Activated T-helper 1 cell treated with Interleukin-2 at 50 U/mL for 16 hours (primary cell): ENCODE data around the gene SLC22A4.

ENCODE experiments used
- DNase-seq: peaks from one replicate; pipeline ENCODE4 v3.0.0-alpha.2; 2020; ENCODE audit warnings: low read depth

SLC22A4 gene

DNA sequence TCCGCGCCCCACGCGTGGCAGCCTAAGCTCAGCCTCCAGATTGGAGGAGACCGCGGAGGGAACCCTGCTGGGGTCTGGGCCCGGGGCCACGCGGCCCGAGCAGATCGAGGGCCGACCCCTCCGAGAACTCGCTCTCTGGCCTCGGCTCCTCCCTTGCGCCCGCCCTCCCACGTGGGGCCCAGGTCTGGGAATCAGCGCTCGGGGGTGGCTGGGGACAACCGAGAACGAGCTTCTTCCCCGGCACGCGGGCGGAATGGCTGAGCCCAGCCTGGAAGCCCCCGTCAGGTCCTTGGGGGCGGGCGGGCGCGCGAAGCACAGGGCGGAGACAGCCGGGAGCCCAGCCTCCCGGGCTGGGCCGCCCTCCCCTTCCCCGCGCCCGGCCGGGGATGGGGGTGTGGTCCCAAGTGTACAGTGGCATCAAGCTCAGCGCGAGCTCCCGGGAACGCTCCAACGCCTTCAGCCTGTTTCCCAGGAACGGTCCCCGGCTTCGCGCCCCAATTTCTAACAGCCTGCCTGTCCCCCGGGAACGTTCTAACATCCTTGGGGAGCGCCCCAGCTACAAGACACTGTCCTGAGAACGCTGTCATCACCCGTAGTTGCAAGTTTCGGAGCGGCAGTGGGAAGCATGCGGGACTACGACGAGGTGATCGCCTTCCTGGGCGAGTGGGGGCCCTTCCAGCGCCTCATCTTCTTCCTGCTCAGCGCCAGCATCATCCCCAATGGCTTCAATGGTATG is at the start of gene SLC22A4:
Gene SLC22A4 (plus strand): TSS at position 403 of the 736 bp plus-strand sequence. CDS start 223 bp downstream, at position 626.
- peak; percentile 20 for DNase-seq

DNA sequence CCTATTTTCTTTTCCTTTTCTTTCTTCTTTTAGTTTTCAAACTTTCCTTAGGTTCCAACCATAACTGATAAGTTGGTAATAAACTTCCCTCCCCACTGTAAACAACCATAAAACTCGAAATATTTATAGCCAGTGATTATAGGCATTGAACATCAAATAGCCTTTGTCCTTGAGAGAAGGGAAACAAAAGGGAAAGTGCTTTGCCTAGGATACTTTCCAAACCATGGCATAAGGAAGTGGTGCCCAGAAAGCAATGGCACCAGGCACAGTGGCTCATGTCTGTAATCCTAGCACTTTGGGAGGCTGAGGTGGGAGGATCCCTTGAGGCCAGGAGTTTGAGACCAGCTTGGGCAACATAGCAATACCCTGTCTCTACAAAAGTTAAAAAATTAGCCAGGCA is 48.6 kb upstream of the SLC22A4 start:
- no peak for DNase-seq

GRCh38 chr5:132246806-132247205 is 47.4 kb upstream of the SLC22A4 start:
- no peak for DNase-seq

- no peak for DNase-seq
Measured at GRCh38 chr5:132250547-132250946, 43.6 kb upstream of the SLC22A4 start.

DNA sequence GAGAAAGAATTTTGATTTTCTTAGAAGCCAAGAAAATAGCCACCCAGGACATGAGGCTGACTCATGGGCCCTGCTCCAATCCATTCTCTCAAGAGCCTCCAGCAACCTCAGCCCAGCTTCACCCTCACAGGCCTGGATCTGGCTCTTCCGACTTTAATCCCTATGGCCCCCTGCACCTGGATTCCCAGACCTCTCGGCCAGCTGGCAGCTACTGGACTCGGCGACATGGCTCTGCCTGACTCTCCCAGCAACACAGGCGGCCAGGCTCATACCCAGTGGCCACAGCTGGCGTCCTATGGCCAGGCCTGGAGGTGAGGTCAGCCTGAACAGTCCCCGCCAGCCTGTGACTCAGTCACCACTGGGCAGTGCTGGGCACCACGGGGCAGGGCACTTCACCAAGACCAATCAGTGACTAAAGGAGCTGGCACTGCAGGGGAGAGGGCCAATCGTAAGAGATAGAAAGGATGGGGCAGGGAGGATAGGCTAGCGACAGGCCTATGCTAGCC is 42.9 kb upstream of the SLC22A4 start:
- no peak for DNase-seq

- no peak for DNase-seq
Measured at GRCh38 chr5:132253008-132253441, 41.2 kb upstream of the SLC22A4 start.

DNA sequence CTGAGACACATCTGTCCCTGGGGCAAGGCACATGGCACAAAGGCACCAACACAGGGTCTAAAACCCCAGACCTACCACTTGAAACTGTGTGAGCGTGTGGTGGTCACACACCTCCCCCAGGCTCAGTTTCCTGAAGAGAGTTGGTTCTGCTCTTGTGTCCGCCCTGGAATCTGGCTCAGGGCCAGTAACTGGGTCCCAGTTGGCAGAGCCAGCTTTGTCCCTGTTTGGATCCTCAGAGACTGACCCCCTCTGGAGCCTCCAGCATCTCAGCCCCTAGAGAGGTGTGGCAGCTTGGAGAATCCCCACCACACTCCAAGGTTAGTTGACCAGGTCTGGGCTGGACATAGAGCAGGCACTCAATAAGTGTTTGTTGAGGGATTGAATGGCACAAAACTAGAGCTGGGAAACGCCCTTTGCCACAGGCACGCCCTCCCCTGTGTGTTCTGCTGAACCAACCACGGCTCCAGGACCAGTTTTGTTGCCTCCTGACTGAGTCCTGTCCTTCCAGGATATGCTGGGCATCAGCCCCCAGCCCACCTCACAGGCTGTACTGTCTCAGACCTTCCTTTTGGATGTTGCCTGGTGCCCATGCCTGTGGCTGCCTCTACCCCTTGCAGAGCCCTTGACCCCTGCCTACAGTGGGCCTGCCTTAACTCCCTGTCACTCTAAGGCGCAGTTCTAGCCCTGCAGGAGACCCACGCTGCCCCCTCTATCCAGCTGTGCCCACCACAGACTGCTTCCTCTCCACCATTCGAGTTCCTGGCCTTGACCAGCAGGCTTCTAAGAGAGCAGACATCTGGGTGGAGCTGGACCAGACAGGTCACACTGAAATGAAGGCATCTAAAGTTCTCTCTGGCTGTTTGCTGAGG is 40.5 kb upstream of the SLC22A4 start:
- no peak for DNase-seq

GRCh38 chr5:132254321-132254977 is 39.7 kb upstream of the SLC22A4 start:
- DNase-seq: no peak

GRCh38 chr5:132256086-132256782 is 38.0 kb upstream of the SLC22A4 start:
- no peak for DNase-seq

DNA sequence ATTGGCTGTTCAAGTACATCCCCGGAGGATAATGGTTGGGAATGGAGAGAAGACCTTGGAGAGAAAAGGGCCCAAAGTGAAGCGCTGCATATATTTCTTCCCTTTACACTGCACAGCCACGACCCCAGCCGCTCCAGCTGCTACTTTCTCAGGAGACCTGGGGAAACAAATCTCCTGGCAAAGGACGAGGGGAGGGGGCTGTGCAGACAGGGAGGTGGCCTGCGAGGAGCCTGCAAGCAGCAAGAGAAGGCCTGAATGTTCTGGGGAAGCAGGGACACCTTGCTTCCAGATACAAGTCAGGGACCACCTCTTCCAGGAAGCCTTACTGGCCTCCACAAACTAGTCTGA is 37.4 kb upstream of the SLC22A4 start:
- no peak for DNase-seq

GRCh38 chr5:132257131-132258101 is 36.8 kb upstream of the SLC22A4 start, which contains the start of gene PDLIM4:
Gene PDLIM4 (plus strand): TSS chr5:132257696. CDS start chr5:132257735, 39 bp downstream.
- DNase-seq: no peak

GRCh38 chr5:132258102-132259068 is 35.8 kb upstream of the SLC22A4 start:
- no peak for DNase-seq

GRCh38 chr5:132259069-132259851 is 34.9 kb upstream of the SLC22A4 start:
- no peak for DNase-seq

DNA sequence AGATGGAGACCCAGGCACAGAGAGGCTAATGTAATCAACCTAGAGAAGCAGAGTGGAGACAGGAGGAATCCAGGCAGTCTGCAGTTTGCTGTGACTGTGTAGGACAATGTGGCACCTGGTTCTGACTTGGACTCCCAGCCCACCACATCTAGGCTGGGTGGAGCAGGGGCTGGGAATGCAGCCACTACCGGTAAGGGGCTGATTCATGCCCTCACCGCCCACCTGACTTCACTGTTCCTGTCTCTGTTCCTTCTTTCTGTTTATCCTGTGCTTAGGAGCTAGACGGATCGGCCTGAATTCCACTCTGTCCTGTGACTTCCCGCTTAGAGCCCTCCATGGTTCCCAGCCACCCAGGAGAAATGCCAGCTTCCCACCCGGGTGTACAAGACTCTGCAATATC is 34.1 kb upstream of the SLC22A4 start:
- DNase-seq: no peak

DNA sequence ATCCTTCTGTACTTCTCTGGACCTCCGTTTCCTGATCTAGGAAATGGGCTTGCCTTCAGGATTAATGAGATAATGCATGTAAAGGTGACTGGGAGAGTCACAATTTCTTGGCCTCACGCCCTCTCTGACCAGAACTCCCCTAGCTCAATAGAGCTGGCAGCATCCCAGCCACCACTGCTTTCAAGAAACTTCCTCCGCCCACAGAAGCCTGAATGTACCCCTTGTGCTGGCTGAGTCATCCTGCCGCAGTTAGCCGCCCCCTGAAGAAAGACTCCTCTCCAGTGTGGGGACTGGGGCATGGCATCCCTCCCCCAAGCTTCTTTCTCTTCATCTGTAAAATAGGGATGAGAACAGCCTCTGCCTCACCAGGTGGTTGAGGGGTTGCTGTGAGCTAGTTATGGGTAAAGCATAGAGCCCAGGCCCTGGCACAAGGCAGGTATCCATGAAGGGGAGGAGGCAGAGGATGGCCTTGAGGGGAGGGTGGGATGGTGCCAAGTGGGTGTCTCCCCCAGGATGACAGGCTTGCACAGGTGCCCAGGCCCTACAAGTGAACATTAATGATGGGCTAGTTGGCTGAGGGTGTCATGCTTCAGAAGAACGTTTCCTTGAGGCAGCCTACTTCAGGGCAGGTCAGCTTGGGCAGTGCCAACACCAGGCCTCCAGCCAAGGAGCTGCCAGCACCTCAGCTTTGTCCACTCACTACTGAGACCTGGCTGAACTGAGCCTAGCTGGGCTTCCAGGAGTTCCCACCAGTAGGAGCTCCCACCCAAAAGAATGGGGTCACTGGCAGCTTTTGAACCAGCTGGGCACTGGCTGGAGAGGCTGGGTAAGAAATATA is 33.3 kb upstream of the SLC22A4 start:
- no peak for DNase-seq

GRCh38 chr5:132261881-132262845 is 32.0 kb upstream of the SLC22A4 start:
- no peak for DNase-seq
